CD14-positive monocyte (primary cell): ENCODE data around the gene AKAP12. TPM values are rescaled to one million over a fixed set of nuclear protein-coding genes. Genes with fewer than 3 reads are reported as not detected.

Source experiments
- DNase-seq, 3 donors: peaks; one replicate each; pipeline ENCODE4 v3.0.0-alpha.2; 2011 to 2022
- H2AFZ ChIP-seq: 2 replicates; pipeline ENCODE4 v1.6.0; 2012; ENCODE audit warnings: mild to moderate bottlenecking, low read depth, low read length, inconsistent platforms; ENCODE audit not compliant: insufficient read depth, poor library complexity, severe bottlenecking
- H3K27ac ChIP-seq, 2 donors: 1 replicate in 1 of 2; 2 replicates in 1 of 2; pipeline ENCODE4 v1.5.1; 2012 to 2013; ENCODE audit warnings: low read length in 2 of 2, control low read depth in 1 of 2, inconsistent platforms in 1 of 2, low read depth in 1 of 2, mild to moderate bottlenecking in 1 of 2
- H3K27me3 ChIP-seq, 2 donors: one replicate each; pipeline versions ENCODE4 v1.6.0 to v1.6.1; 2011 to 2013; ENCODE audit warnings: low read length in 2 of 2; ENCODE audit not compliant: control insufficient read depth in 2 of 2, insufficient read depth in 2 of 2
- H3K36me3 ChIP-seq, 2 donors: replicated peaks in 1 of 2; 1 replicate in 1 of 2; 2 replicates in 1 of 2; pipeline versions ENCODE4 v1.5.1 to v1.6.1; 2012 to 2013; ENCODE audit warnings: low read length in 2 of 2, control low read depth in 1 of 2, inconsistent platforms in 1 of 2, mild to moderate bottlenecking in 1 of 2; ENCODE audit not compliant: insufficient read depth in 2 of 2, control insufficient read depth in 1 of 2
- H3K4me1 ChIP-seq, 2 donors: 1 replicate in 1 of 2; 2 replicates in 1 of 2; pipeline versions ENCODE4 v1.5.1 to v1.6.1; 2012 to 2013; ENCODE audit warnings: low read length in 2 of 2, control low read depth in 1 of 2, inconsistent platforms in 1 of 2, mild to moderate bottlenecking in 1 of 2, moderate library complexity in 1 of 2; ENCODE audit not compliant: insufficient read depth in 2 of 2, control insufficient read depth in 1 of 2
- H3K4me2 ChIP-seq: replicated peaks from 2 replicates; pipeline ENCODE3; 2012; ENCODE audit warnings: low read length, moderate library complexity, mild to moderate bottlenecking; ENCODE audit not compliant: poor library complexity, severe bottlenecking; ENCODE audit errors: extremely low read depth
- H3K4me3 ChIP-seq, 3 experiments: fragments of 200-600 bp in 1 of 3; sonication (generic) in 1 of 3; replicated peaks in 1 of 3; 1 replicate in 2 of 3; 2 replicates in 1 of 3; pipeline ENCODE4 v1.5.1; 2011 to 2013; ENCODE audit warnings: low read length in 3 of 3, mild to moderate bottlenecking in 3 of 3, control low read depth in 2 of 3, low read depth in 2 of 3, inconsistent platforms in 1 of 3, moderate library complexity in 1 of 3
- H3K79me2 ChIP-seq: 2 replicates; pipeline ENCODE4 v1.6.0; 2012; ENCODE audit warnings: mild to moderate bottlenecking, control low read depth, inconsistent platforms, low read length, moderate library complexity; ENCODE audit not compliant: insufficient read depth
- H3K9ac ChIP-seq: 2 replicates; pipeline ENCODE4 v1.6.0; 2017; ENCODE audit warnings: low read length, mild to moderate bottlenecking; ENCODE audit not compliant: insufficient read depth, poor library complexity, severe bottlenecking
- H3K9me3 ChIP-seq, 2 donors: replicated peaks in 1 of 2; 1 replicate in 1 of 2; 2 replicates in 1 of 2; pipeline versions ENCODE4 v1.5.1 to v1.6.1; 2012 to 2013; ENCODE audit warnings: low read length in 2 of 2, control low read depth in 1 of 2; ENCODE audit not compliant: control insufficient read depth in 1 of 2, insufficient read depth in 1 of 2
- H4K20me1 ChIP-seq: 2 replicates; pipeline ENCODE4 v1.6.0; 2012; ENCODE audit warnings: mild to moderate bottlenecking, low read length, control low read depth, moderate library complexity; ENCODE audit not compliant: insufficient read depth
- H3K27ac Mint-ChIP-seq, 7 donors: one replicate each; pipeline ENCODE4 v1.8.0; 2020; ENCODE audit warnings: mild to moderate bottlenecking in 7 of 7, mixed read lengths in 7 of 7, moderate library complexity in 6 of 7, inconsistent platforms in 2 of 7
- H3K27me3 Mint-ChIP-seq, 3 donors: one replicate each; pipeline ENCODE4 v1.8.0; 2021 to 2022; ENCODE audit warnings: low read depth in 3 of 3, mild to moderate bottlenecking in 3 of 3, mixed read lengths in 3 of 3, moderate library complexity in 3 of 3, inconsistent platforms in 1 of 3
- H3K36me3 Mint-ChIP-seq, 2 donors: one replicate each; pipeline ENCODE4 v1.8.0; 2020; ENCODE audit warnings: mixed read lengths in 2 of 2, inconsistent platforms in 1 of 2, mild to moderate bottlenecking in 1 of 2
- H3K4me1 Mint-ChIP-seq: one replicate; pipeline ENCODE4 v1.8.0; 2020; ENCODE audit warnings: mild to moderate bottlenecking, mixed read lengths
- H3K4me3 Mint-ChIP-seq, 2 donors: one replicate each; pipeline ENCODE4 v1.8.0; 2020; ENCODE audit warnings: mild to moderate bottlenecking in 2 of 2, mixed read lengths in 2 of 2, moderate library complexity in 1 of 2
- H3K9me3 Mint-ChIP-seq, 7 donors: one replicate each; pipeline ENCODE4 v1.8.0; 2020 to 2022; ENCODE audit warnings: mixed read lengths in 7 of 7, mild to moderate bottlenecking in 6 of 7, moderate library complexity in 6 of 7, inconsistent platforms in 2 of 7
- CTCF ChIP-seq: fragments of 200-600 bp; IDR thresholded peaks from one replicate; pipeline ENCODE4 v1.8.0; 2022; ENCODE audit warnings: antibody characterized with exemption, mild to moderate bottlenecking
- WGBS: methylation state at CpG from one replicate; pipeline ENCODE4 v1.1.5; 2013; ENCODE audit warnings: missing lambda C conversion rate; ENCODE audit not compliant: insufficient coverage; 5-methylcytosine and 5-hydroxymethylcytosine counted together
- intact Hi-C, 2 donors: fragments of 100-400 bp; cut with micrococcal nuclease; formaldehyde crosslinking; loops; one replicate each; pipeline versions ENCODE4 v1.15.0 to v1.15.1; 2023
- polyA plus RNA-seq, 3 donors: library from polyadenylated mRNA; depleted of rRNA in 1 of 3; unstranded in 2 of 3; stranded (reverse) in 1 of 3; fragments of 300-500 nt in 2 of 3; fragments of >200 nt in 1 of 3; fragmentation: Illumina TruSeq in 2 of 3; gene quantifications; 1 replicate in 2 of 3; 2 replicates in 1 of 3; pipeline ENCODE4 v1.2.3, GENCODE V29; 2012 to 2021

AKAP12 gene
- polyA plus RNA-seq, 3 donors, result 0.01 TPM; not detected in 2

DNA sequence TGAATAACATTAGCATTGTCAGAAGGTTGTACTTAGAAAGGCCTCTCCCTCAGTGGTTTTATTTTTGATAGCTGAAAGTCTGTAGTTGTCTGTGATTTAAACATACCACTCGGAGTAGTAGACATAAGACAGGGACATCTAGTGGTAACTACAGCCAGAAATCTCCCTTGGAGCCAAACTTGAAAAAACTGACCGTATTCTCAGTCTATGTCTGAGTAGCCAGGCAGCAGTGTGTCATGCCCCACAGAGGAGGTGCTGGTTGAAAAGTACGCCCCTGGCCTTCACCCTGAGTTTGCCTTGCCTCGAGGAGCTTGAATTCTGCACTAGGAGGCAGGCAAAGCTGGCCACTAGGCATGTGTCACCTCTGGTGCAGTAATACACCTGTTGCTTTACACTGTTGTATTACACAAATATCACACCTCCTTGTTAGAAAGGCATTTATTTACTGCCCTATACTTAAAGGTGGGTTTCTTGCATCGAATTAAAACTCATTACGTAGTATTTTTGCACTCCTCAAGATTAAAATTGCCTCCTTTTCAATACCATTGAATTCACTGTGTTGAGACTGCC, 130.8 kb downstream of the AKAP12 start:
- Mint-ChIP-seq H3K36me3 (peaks cover 43 to 69% of the 10 kb centered on the region in 2 donors), H3K9me3 (no peaks in the 10 kb centered on the region), H3K27me3 (peaks cover 0 to 2% (median 0%) of the 10 kb centered on the region in 3 donors), H3K4me3 (no peak overlapping the region), H3K4me1 (peaks cover 18% of the 10 kb centered on the region), H3K27ac (no peak overlapping the region)
- Histone ChIP-seq H3K79me2 (peaks cover 26% of the 10 kb centered on the region), H3K4me1 (peaks cover 13 to 19% of the 10 kb centered on the region in 2 donors), H3K36me3 (peaks cover 37 to 62% of the 10 kb centered on the region in 2 donors), H3K9me3 (no peaks in the 10 kb centered on the region), H3K4me3 (no peak overlapping the region), H2AFZ (no peak overlapping the region), H3K4me2 (no peak overlapping the region), H4K20me1 (peaks cover 3% of the 10 kb centered on the region), H3K27ac (no peak overlapping the region), H3K27me3 (no peaks in the 10 kb centered on the region), H3K9ac (no peak overlapping the region)
- no peak for DNase-seq
- intact Hi-C loops, result no loop called here
- WGBS, result 96% methylated on average over 4 of the region's 6 CpGs
- no peak for TF ChIP-seq CTCF

DNA sequence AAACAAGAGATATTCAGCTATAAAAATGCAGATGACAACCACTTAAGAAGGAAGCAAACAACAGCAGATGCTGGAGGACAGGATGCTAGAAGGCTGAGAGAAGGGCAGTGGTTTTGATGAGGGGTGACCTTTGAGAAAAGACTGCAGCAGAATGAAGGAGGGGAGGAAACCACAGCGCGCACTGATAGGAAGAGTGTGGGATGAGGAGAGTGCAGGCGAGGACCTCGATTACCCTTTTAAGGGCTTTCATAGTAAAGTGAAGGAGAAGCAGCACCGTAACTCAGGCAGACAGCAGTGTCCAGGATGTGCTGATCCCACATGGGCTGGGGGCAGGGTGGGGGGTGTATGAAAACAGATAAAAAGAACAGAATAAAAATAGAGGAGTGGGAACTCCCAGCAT, 132.4 kb downstream of the AKAP12 start:
- no peak for DNase-seq
- Mint-ChIP-seq H3K27ac (peak overlapping the region in 6 of 7 donors; percentile 3 to 66 (median 28)), H3K36me3 (peaks cover 30 to 53% of the 10 kb centered on the region in 2 donors), H3K4me1 (peaks cover 30% of the 10 kb centered on the region), H3K27me3 (peaks cover 0 to 2% (median 0%) of the 10 kb centered on the region in 3 donors), H3K9me3 (no peaks in the 10 kb centered on the region), H3K4me3 (no peak overlapping the region)
- WGBS, result 24% methylated on average over 5 of the region's 5 CpGs
- Histone ChIP-seq H3K9me3 (no peaks in the 10 kb centered on the region), H4K20me1 (no peaks in the 10 kb centered on the region), H3K27me3 (no peaks in the 10 kb centered on the region), H3K36me3 (peaks cover 26 to 47% of the 10 kb centered on the region in 2 donors), H3K4me3 (no peak overlapping the region), H3K79me2 (peaks cover 40% of the 10 kb centered on the region), H3K9ac (no peak overlapping the region), H3K4me2 (no peak overlapping the region), H3K4me1 (peaks cover 13 to 19% of the 10 kb centered on the region in 2 donors), H2AFZ (no peak overlapping the region), H3K27ac (peak overlapping the region in 1 of 2 donors; percentile 28)
- no peak for TF ChIP-seq CTCF
- intact Hi-C loops, result no loop called here
